Naive thymus-derived CD4-positive, alpha-beta T cell (primary cell): Measurements from ENCODE around the gene TTC33. TPM values are rescaled to one million over a fixed set of nuclear protein-coding genes. Genes with fewer than 3 reads are reported as not detected.

Experiments
- ATAC-seq: fragments of 150-1000 bp; cut with Tn5 transposase; 2 replicates; pipeline ENCODE4 v1.10.0; 2021; ENCODE audit warnings: mild to moderate bottlenecking, moderate library complexity
- CTCF ChIA-PET: fragments of 350-600 bp; sonication (Branson Sonifier 250); formaldehyde crosslinking; loops from one replicate; lab custom pipeline; 2021; ENCODE audit warnings: antibody characterized with exemption; lab: Charles Lee
- POLR2A ChIA-PET: fragments of 350-600 bp; sonication (Branson Sonifier 250); formaldehyde crosslinking; loops from one replicate; lab custom pipeline; 2021; ENCODE audit warnings: antibody characterized with exemption, inconsistent platforms; lab: Charles Lee
- DNase-seq, 9 donors: peaks; one replicate each; pipeline versions ENCODE4 v3.0.0 to v3.0.0-alpha.2; 2020 to 2022; ENCODE audit warnings: mixed read lengths in 1 of 9
- H3K27ac ChIP-seq: one replicate; pipeline ENCODE4 v1.7.0; 2013; ENCODE audit warnings: mild to moderate bottlenecking, low read depth, low read length, moderate library complexity
- H3K27me3 ChIP-seq, 2 donors: one replicate each; pipeline ENCODE4 v1.7.0; 2013; ENCODE audit warnings: low read length in 2 of 2, mild to moderate bottlenecking in 2 of 2, moderate library complexity in 2 of 2; ENCODE audit not compliant: control insufficient read depth in 2 of 2, insufficient read depth in 2 of 2
- H3K36me3 ChIP-seq, 3 experiments: 1 replicate in 2 of 3; 2 replicates in 1 of 3; pipeline ENCODE4 v1.7.0; 2013; ENCODE audit warnings: low read length in 3 of 3, mild to moderate bottlenecking in 3 of 3, moderate library complexity in 1 of 3; ENCODE audit not compliant: insufficient read depth in 3 of 3, control insufficient read depth in 2 of 3
- H3K4me1 ChIP-seq, 2 donors: one replicate each; pipeline ENCODE4 v1.7.0; 2013; ENCODE audit warnings: low read length in 2 of 2, mild to moderate bottlenecking in 2 of 2, moderate library complexity in 1 of 2; ENCODE audit not compliant: control insufficient read depth in 2 of 2, insufficient read depth in 2 of 2
- H3K4me3 ChIP-seq: 2 replicates; pipeline ENCODE4 v1.7.0; 2013; ENCODE audit warnings: mild to moderate bottlenecking, low read length
- H3K9me3 ChIP-seq, 3 experiments: 1 replicate in 2 of 3; 2 replicates in 1 of 3; pipeline ENCODE4 v1.7.0; 2013; ENCODE audit warnings: low read length in 3 of 3; ENCODE audit not compliant: control insufficient read depth in 2 of 3
- H3K27ac Mint-ChIP-seq, 9 donors: one replicate each; pipeline ENCODE4 v1.8.0; 2020 to 2022; ENCODE audit warnings: mixed read lengths in 9 of 9, mild to moderate bottlenecking in 8 of 9, moderate library complexity in 5 of 9, inconsistent platforms in 2 of 9
- H3K27me3 Mint-ChIP-seq, 5 donors: one replicate each; pipeline ENCODE4 v1.8.0; 2021 to 2022; ENCODE audit warnings: mixed read lengths in 5 of 5, mild to moderate bottlenecking in 1 of 5
- H3K36me3 Mint-ChIP-seq, 5 donors: one replicate each; pipeline ENCODE4 v1.8.0; 2020 to 2022; ENCODE audit warnings: mixed read lengths in 5 of 5, mild to moderate bottlenecking in 3 of 5, inconsistent platforms in 1 of 5
- H3K4me1 Mint-ChIP-seq, 7 donors: one replicate each; pipeline ENCODE4 v1.8.0; 2020 to 2022; ENCODE audit warnings: mixed read lengths in 7 of 7, mild to moderate bottlenecking in 3 of 7, inconsistent platforms in 1 of 7
- H3K4me3 Mint-ChIP-seq, 10 donors: one replicate each; pipeline ENCODE4 v1.8.0; 2020 to 2022; ENCODE audit warnings: mild to moderate bottlenecking in 10 of 10, mixed read lengths in 10 of 10, moderate library complexity in 6 of 10, inconsistent platforms in 2 of 10
- H3K9me3 Mint-ChIP-seq, 11 donors: one replicate each; pipeline ENCODE4 v1.8.0; 2020 to 2022; ENCODE audit warnings: mixed read lengths in 11 of 11, mild to moderate bottlenecking in 4 of 11, inconsistent platforms in 1 of 11, moderate library complexity in 1 of 11
- intact Hi-C, 2 donors: fragments of 100-400 bp; cut with micrococcal nuclease; formaldehyde crosslinking; loops; one replicate each; pipeline ENCODE4 v1.15.1; 2023
- polyA plus RNA-seq, 2 donors: library from polyadenylated mRNA; unstranded; fragments of 300-500 nt; fragmentation: Illumina TruSeq; gene quantifications; one replicate each; pipeline ENCODE4 v1.2.3, GENCODE V29; 2021
- total RNA-seq, 6 experiments: library from RNA in 5 of 6; stranded (reverse) in 5 of 6; gene quantifications; 1 replicate in 5 of 6; 2 replicates in 1 of 6; pipeline ENCODE4 v1.2.3 and lab custom pipeline; 2021 to 2026

Gene TTC33
- total and polyA plus RNA-seq, 7 experiments from 2014 or later: 7.0 to 19.0 (median 14.0) TPM

GRCh38 chr5:40676613-40677343, 79.0 kb downstream of the TTC33 start:
- peaks cover 45 to 72% (median 65%) of the 10 kb centered on the region in 7 donors for H3K4me1 Mint-ChIP-seq
- CTCF ChIA-PET: interaction anchor here (0.7 to 1.0 kb wide), 2 partner anchors 163 to 240 kb away, joined by 3 to 4 read pairs; no protein-coding TSS in a partner anchor
- ATAC-seq: no peak
- H3K27ac Mint-ChIP-seq: peak overlapping the region; percentile 77 to 92 (median 86)
- H3K36me3 ChIP-seq: peaks cover 0 to 19% (median 0%) of the 10 kb centered on the region in 3 experiments
- peaks cover 38 to 43% of the 10 kb centered on the region in 2 donors for H3K4me1 ChIP-seq
- H3K27me3 ChIP-seq: no peaks in the 10 kb centered on the region
- no peak overlapping the region for H3K4me3 ChIP-seq
- H3K9me3 Mint-ChIP-seq: peaks cover 0 to 3% (median 0%) of the 10 kb centered on the region in 11 donors
- H3K27me3 Mint-ChIP-seq: no peaks in the 10 kb centered on the region
- no peak for DNase-seq
- no peaks in the 10 kb centered on the region for H3K9me3 ChIP-seq
- H3K36me3 Mint-ChIP-seq: peaks cover 2 to 24% (median 8%) of the 10 kb centered on the region in 5 donors
- intact Hi-C loops: loop anchor here (5.0 to 10.0 kb wide), 3 partner anchors 1228 to 1484 kb away; partner anchors contain the start of gene RIMOC1 (in 1 of the 2)
- POLR2A ChIA-PET: interaction anchor here (0.7 to 3.5 kb wide), 11 partner anchors 9 to 270 kb away, joined by 3 to 23 read pairs (median 4); no protein-coding TSS in a partner anchor
- H3K27ac ChIP-seq: peak overlapping the region; percentile 99
- peak overlapping the region in 8 of 10 donors; percentile 12 to 71 (median 52) for H3K4me3 Mint-ChIP-seq

DNA sequence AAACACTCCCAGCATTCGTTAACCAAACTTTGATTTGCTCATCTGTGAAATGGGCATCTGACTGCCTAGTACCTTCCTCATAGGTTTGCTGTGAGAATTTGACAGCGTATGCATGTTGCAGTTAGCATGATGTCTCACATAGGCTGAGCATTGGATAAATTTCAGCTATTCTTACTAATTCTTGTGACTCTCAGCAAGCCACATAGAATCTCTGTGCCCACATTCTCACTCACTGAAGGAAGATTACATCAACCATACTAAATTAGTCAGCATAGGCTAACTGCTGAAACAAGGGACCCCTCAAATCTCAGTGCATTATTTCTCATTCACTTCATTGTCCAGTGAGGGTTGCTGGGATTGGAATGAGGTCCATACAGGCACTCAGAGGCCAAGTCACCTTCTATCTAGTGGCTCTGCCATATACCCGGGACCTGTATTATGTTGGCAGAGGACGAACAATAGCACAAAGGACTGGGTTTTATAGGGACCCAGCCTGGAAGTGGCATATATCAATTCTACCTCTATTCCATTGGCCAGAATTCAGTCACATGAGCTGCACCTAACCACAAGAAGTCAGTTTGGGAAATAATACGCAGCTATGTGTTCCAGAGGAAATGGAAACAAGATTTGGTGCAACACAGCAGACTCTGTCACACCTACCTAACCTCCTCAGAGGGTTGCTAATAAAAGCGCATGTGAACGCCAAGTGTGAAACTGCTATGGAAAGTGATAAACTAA, 80.2 kb downstream of the TTC33 start:
- ChIA-PET CTCF (interaction anchor here (0.6 kb wide), 1 partner anchor 1676 kb away, joined by 3 read pairs; no protein-coding TSS in a partner anchor), POLR2A (interaction anchor here (0.6 to 3.5 kb wide), 9 partner anchors 9 to 969 kb away, joined by 3 to 23 read pairs (median 3); no protein-coding TSS in a partner anchor)
- H3K9me3 ChIP-seq: no peaks in the 10 kb centered on the region
- peak overlapping the region; percentile 99 for H3K27ac ChIP-seq
- peaks cover 38 to 53% of the 10 kb centered on the region in 2 donors for H3K4me1 ChIP-seq
- H3K27me3 Mint-ChIP-seq: no peaks in the 10 kb centered on the region
- no peak for ATAC-seq
- intact Hi-C loops: loop anchor here (5.0 to 10.0 kb wide), 3 partner anchors 1229 to 1483 kb away; partner anchors contain the start of gene RIMOC1 (in 1 of the 2)
- H3K4me3 Mint-ChIP-seq: peak overlapping the region in 9 of 10 donors; percentile 34 to 61 (median 47)
- H3K4me3 ChIP-seq: no peak overlapping the region
- peak in 5 of 9 donors; percentile 47 to 65 (median 54) for DNase-seq
- no peaks in the 10 kb centered on the region for H3K27me3 ChIP-seq
- H3K36me3 Mint-ChIP-seq: peaks cover 0 to 12% (median 3%) of the 10 kb centered on the region in 5 donors
- peaks cover 49 to 84% (median 77%) of the 10 kb centered on the region in 7 donors for H3K4me1 Mint-ChIP-seq
- peak overlapping the region; percentile 77 to 92 (median 87) for H3K27ac Mint-ChIP-seq
- peaks cover 0 to 1% (median 0%) of the 10 kb centered on the region in 11 donors for H3K9me3 Mint-ChIP-seq
- H3K36me3 ChIP-seq: peaks cover 0 to 8% (median 0%) of the 10 kb centered on the region in 3 experiments

GRCh38 chr5:40674661-40675235, 81.0 kb downstream of the TTC33 start:
- H3K27ac ChIP-seq: peak overlapping the region; percentile 99
- no peaks in the 10 kb centered on the region for H3K27me3 Mint-ChIP-seq
- H3K9me3 Mint-ChIP-seq: peaks cover 0 to 1% (median 0%) of the 10 kb centered on the region in 11 donors
- no peaks in the 10 kb centered on the region for H3K27me3 ChIP-seq
- H3K4me3 Mint-ChIP-seq: peak overlapping the region in 1 of 10 donors; percentile 19
- peaks cover 54 to 92% (median 85%) of the 10 kb centered on the region in 7 donors for H3K4me1 Mint-ChIP-seq
- no peak overlapping the region for H3K4me3 ChIP-seq
- H3K27ac Mint-ChIP-seq: peak overlapping the region in 7 of 9 donors; percentile 21 to 92 (median 80)
- H3K36me3 Mint-ChIP-seq: peaks cover 0 to 12% (median 0%) of the 10 kb centered on the region in 5 donors
- H3K36me3 ChIP-seq: peaks cover 0 to under 1% (median 0%) of the 10 kb centered on the region in 3 experiments
- peaks cover 42 to 61% of the 10 kb centered on the region in 2 donors for H3K4me1 ChIP-seq
- no peak for ATAC-seq
- H3K9me3 ChIP-seq: no peaks in the 10 kb centered on the region
- DNase-seq: no peak
- ChIA-PET CTCF (no interaction called here), POLR2A (interaction anchor here (0.9 to 3.5 kb wide), 4 partner anchors 12 to 265 kb away, joined by 3 to 23 read pairs (median 7); no protein-coding TSS in a partner anchor)
- intact Hi-C loops: loop anchor here (5.0 to 10.0 kb wide), 3 partner anchors 1230 to 1482 kb away; partner anchors contain the start of gene RIMOC1 (in 1 of the 2)

- H3K4me3 Mint-ChIP-seq: peak overlapping the region in 7 of 10 donors; percentile 1 to 49 (median 30)
- ChIA-PET POLR2A (interaction anchor here (0.5 to 2.4 kb wide), 7 partner anchors 8 to 479 kb away, joined by 3 to 15 read pairs (median 4); partner anchors contain the start of gene PTGER4), CTCF (no interaction called here)
- no peaks in the 10 kb centered on the region for H3K36me3 ChIP-seq
- ATAC-seq: peak; percentile 59
- H3K36me3 Mint-ChIP-seq: peaks cover 0 to 12% (median 0%) of the 10 kb centered on the region in 5 donors
- H3K27ac Mint-ChIP-seq: peak overlapping the region; percentile 74 to 91 (median 87)
- H3K4me1 Mint-ChIP-seq: peaks cover 50 to 89% (median 87%) of the 10 kb centered on the region in 7 donors
- H3K27ac ChIP-seq: peak overlapping the region; percentile 48
- DNase-seq: no peak
- H3K4me1 ChIP-seq: peaks cover 29 to 71% of the 10 kb centered on the region in 2 donors
- no peaks in the 10 kb centered on the region for H3K9me3 Mint-ChIP-seq
- H3K4me3 ChIP-seq: no peak overlapping the region
- intact Hi-C loops: loop anchor here in 1 of 2 donors (10.0 kb wide), 1 partner anchor 1232 kb away; the partner anchor contains the start of gene RIMOC1
- no peaks in the 10 kb centered on the region for H3K9me3 ChIP-seq
- no peaks in the 10 kb centered on the region for H3K27me3 ChIP-seq
- H3K27me3 Mint-ChIP-seq: no peaks in the 10 kb centered on the region
Measured at GRCh38 chr5:40672425-40672824, 83.3 kb downstream of the TTC33 start.

DNA sequence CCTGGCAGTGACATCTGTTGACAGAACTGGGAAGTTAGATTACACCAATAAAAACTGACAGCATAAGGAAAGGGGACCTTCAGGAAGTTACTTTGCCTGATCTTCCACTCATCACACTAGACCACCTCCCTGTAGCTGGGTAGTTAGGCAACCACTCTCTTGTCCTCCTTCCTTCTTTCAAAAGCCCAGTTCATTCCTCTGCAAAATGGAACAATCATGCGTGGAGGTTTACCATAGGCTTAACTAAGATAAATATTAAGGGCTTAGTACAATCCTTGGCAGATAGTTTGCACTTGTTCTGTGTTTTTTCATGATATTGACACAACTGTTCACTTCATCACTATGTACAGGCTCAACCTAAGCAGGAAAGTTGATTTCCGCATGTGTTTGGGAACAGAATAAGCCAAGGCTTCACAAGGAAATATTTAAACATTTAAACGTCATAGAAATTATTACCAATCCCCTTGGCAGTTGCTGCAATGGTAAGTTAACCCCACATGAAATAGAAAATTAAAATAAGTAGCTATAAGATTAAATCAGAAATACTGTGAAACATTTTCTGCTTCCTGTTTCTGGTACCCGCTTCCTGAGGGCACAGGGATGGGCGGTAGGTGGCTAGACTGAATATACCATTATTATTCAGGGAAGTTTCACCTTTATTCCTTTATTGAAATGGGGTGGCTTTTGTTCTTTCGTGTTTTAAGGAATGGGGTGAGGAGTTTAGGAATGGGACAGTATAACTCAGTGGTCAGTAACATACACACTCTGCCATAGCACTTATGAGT, 86.0 kb downstream of the TTC33 start:
- no peaks in the 10 kb centered on the region for H3K9me3 Mint-ChIP-seq
- no peaks in the 10 kb centered on the region for H3K9me3 ChIP-seq
- ChIA-PET POLR2A (interaction anchor here (0.5 to 2.4 kb wide), 6 partner anchors 10 to 1603 kb away, joined by 3 to 15 read pairs (median 4); partner anchors contain the start of gene PTGER4), CTCF (interaction anchor here (0.6 to 1.1 kb wide), 6 partner anchors 9 to 1461 kb away, joined by 3 to 4 read pairs (median 3); partner anchors contain the start of gene PTGER4)
- no peaks in the 10 kb centered on the region for H3K36me3 ChIP-seq
- H3K4me3 Mint-ChIP-seq: peak overlapping the region in 7 of 10 donors; percentile 25 to 64 (median 39)
- intact Hi-C loops: loop anchor here (1.0 to 10.0 kb wide), 4 partner anchors 8 to 1235 kb away; partner anchors contain the start of genes PTGER4 (in 1 of the 2) and RIMOC1 (in 1 of the 2)
- peak overlapping the region in 8 of 9 donors; percentile 40 to 91 (median 76) for H3K27ac Mint-ChIP-seq
- H3K4me1 ChIP-seq: peaks cover 4 to 47% of the 10 kb centered on the region in 2 donors
- no peaks in the 10 kb centered on the region for H3K27me3 Mint-ChIP-seq
- DNase-seq (no peak), ATAC-seq (peak; percentile 44)
- no peak overlapping the region for H3K4me3 ChIP-seq
- H3K27ac ChIP-seq: peak overlapping the region; percentile 16
- peaks cover 36 to 68% (median 62%) of the 10 kb centered on the region in 7 donors for H3K4me1 Mint-ChIP-seq
- peaks cover 0 to 10% (median 0%) of the 10 kb centered on the region in 5 donors for H3K36me3 Mint-ChIP-seq
- no peaks in the 10 kb centered on the region for H3K27me3 ChIP-seq
